Endothelial cell of umbilical vein (primary cell): ENCODE measurements around the gene NUP214. TPM values are rescaled to one million over a fixed set of nuclear protein-coding genes. Genes with fewer than 3 reads are reported as not detected.

Experiments
- BruUV-seq: library from RNA; stranded (reverse); fragments of 400-500 nt; replicated peaks from 2 replicates; lab custom pipeline; 2021; lab: Mats Ljungman, UMichigan
- CTCF ChIA-PET: fragments of 300-600, 350-600 bp; sonication (Branson Sonifier 250); formaldehyde crosslinking; loops from one replicate; lab custom pipeline; 2021; ENCODE audit warnings: antibody characterized with exemption, inconsistent platforms; lab: Charles Lee
- POLR2A ChIA-PET: fragments of 300-600, 350-600 bp; sonication (Branson Sonifier 250); formaldehyde crosslinking; loops from one replicate; lab custom pipeline; 2021; ENCODE audit warnings: antibody characterized with exemption, inconsistent platforms; lab: Charles Lee
- DNase-seq: peaks from one replicate; pipeline ENCODE4 v3.0.0-alpha.2; 2011; ENCODE audit warnings: low read depth, low spot score
- FAIRE-seq: peaks from 2 replicates; lab custom pipeline; 2011; peaks lifted over from hg19 to GRCh38; lab: Jason Lieb, UNC
- H2AFZ ChIP-seq: 2 replicates; pipeline ENCODE4 v1.6.0; 2012; ENCODE audit warnings: low read depth, low read length, control low read depth, inconsistent platforms
- H3K27ac ChIP-seq: 2 replicates; pipeline ENCODE4 v1.5.1; 2011; ENCODE audit warnings: low read depth, mild to moderate bottlenecking, control low read depth, low read length, moderate library complexity; ENCODE audit not compliant: insufficient read depth
- H3K27me3 ChIP-seq, 2 experiments: 2 replicates each; pipeline versions ENCODE4 v1.6.0 to v1.6.1; 2011; ENCODE audit warnings: low read length in 2 of 2, mixed read lengths in 1 of 2; ENCODE audit not compliant: control insufficient read depth in 2 of 2, insufficient read depth in 2 of 2
- H3K36me3 ChIP-seq, 2 experiments: 2 replicates in 1 of 2; 3 replicates in 1 of 2; pipeline ENCODE4 v1.5.1; 2011; ENCODE audit warnings: low read length in 2 of 2, mild to moderate bottlenecking in 1 of 2, moderate library complexity in 1 of 2; ENCODE audit not compliant: control insufficient read depth in 2 of 2, insufficient read depth in 2 of 2; ENCODE audit errors: extremely low read depth in 1 of 2
- H3K4me1 ChIP-seq: 3 replicates; pipeline ENCODE4 v1.5.1; 2011; ENCODE audit warnings: mild to moderate bottlenecking, low read length; ENCODE audit not compliant: control insufficient read depth, insufficient read depth; ENCODE audit errors: extremely low read depth
- H3K4me2 ChIP-seq: 2 replicates; pipeline ENCODE4 v1.6.1; 2011; ENCODE audit warnings: low read length, control low read depth, mixed read lengths; ENCODE audit not compliant: insufficient read depth
- H3K4me3 ChIP-seq, 3 experiments: fragments of 200-600 bp in 1 of 3; sonication (generic), shearing (Covaris generic) in 1 of 3; replicated peaks in 1 of 3; 2 replicates each; pipeline ENCODE4 v1.5.1; 2011 to 2016; ENCODE audit warnings: control low read depth in 3 of 3, low read length in 3 of 3, mild to moderate bottlenecking in 2 of 3, inconsistent platforms in 1 of 3, low read depth in 1 of 3, moderate library complexity in 1 of 3; ENCODE audit not compliant: insufficient read depth in 1 of 3
- H3K79me2 ChIP-seq: 2 replicates; pipeline ENCODE4 v1.6.0; 2012; ENCODE audit warnings: low read length, inconsistent platforms; ENCODE audit not compliant: control insufficient read depth, insufficient read depth
- H3K9ac ChIP-seq: replicated peaks from 2 replicates; pipeline ENCODE3; 2011; ENCODE audit warnings: low read length, control low read depth; ENCODE audit not compliant: insufficient read depth; ENCODE audit errors: extremely low read depth
- H3K9me1 ChIP-seq: replicated peaks from 3 replicates; pipeline ENCODE4 v1.6.0; 2011; ENCODE audit warnings: mild to moderate bottlenecking, low read length; ENCODE audit not compliant: control insufficient read depth, insufficient read depth; ENCODE audit errors: extremely low read depth
- H3K9me3 ChIP-seq: replicated peaks from 2 replicates; pipeline ENCODE4 v1.5.1; 2012; ENCODE audit warnings: low read length, inconsistent platforms; ENCODE audit not compliant: control insufficient read depth, insufficient read depth
- H4K20me1 ChIP-seq: replicated peaks from 2 replicates; pipeline ENCODE3; 2011; ENCODE audit warnings: mild to moderate bottlenecking, low read length; ENCODE audit not compliant: control insufficient read depth, insufficient read depth; ENCODE audit errors: extremely low read depth
- EZH2 ChIP-seq: IDR thresholded peaks from 2 replicates; pipeline ENCODE4 v1.6.1; 2012; ENCODE audit warnings: borderline replicate concordance, low read depth, mild to moderate bottlenecking, moderate library complexity, low read length, inconsistent platforms; ENCODE audit not compliant: severe bottlenecking
- FOS ChIP-seq: IDR thresholded peaks from 2 replicates; pipeline ENCODE4 v1.6.1; 2011; ENCODE audit warnings: mild to moderate bottlenecking, low read length, moderate library complexity, borderline replicate concordance; ENCODE audit not compliant: insufficient read depth
- GATA2 ChIP-seq: IDR thresholded peaks from 2 replicates; pipeline ENCODE4 v1.7.0; 2011; ENCODE audit warnings: low read depth, mild to moderate bottlenecking, moderate library complexity, mixed read lengths, low read length; ENCODE audit not compliant: insufficient read length, insufficient read depth
- JUN ChIP-seq: IDR thresholded peaks from 2 replicates; pipeline ENCODE4 v1.6.1; 2011; ENCODE audit warnings: borderline replicate concordance, low read depth; ENCODE audit not compliant: insufficient read length, insufficient read depth
- MYC ChIP-seq: IDR thresholded peaks from one replicate; pipeline ENCODE4 v1.6.1; 2011; ENCODE audit warnings: mild to moderate bottlenecking, low read depth, low read length
- POLR2A ChIP-seq: IDR thresholded peaks from 2 replicates; pipeline ENCODE4 v1.6.1; 2012; ENCODE audit warnings: low read depth, mild to moderate bottlenecking, control low read depth, low read length
- POLR2AphosphoS5 ChIP-seq: IDR thresholded peaks from 2 replicates; pipeline ENCODE4 v1.6.1; 2012; ENCODE audit warnings: low read depth, mild to moderate bottlenecking, control low read depth, low read length, moderate library complexity; ENCODE audit not compliant: insufficient read depth
- dilution Hi-C: fragments of 300-500 bp; cut with MboI; formaldehyde crosslinking; loops from one replicate; pipeline ENCODE4 v1.15.0; 2019; ENCODE audit warnings: low sequenced_read_pairs; ENCODE audit not compliant: extremely low pct_ligation_motif_present
- intact Hi-C: fragments of 100-400 bp; cut with micrococcal nuclease; formaldehyde crosslinking; loops from one replicate; pipeline ENCODE4 v1.10.0; 2022
- polyA plus RNA-seq, 4 experiments: library from polyadenylated mRNA; depleted of rRNA in 3 of 4; stranded (reverse) in 3 of 4; unstranded in 1 of 4; fragments of >200 nt; gene quantifications; 2 replicates each; pipeline versions ENCODE4 v1.2.1 to v1.2.3, GENCODE V29; 2011 to 2012; ENCODE audit warnings: missing spikeins in 1 of 4
- total RNA-seq: library from RNA; stranded (reverse); gene quantifications from 2 replicates; pipeline ENCODE4 v1.2.3, GENCODE V29; 2021
- TF ChIP-seq, protein P1 (sequence below): IDR thresholded peaks from 2 replicates; pipeline ENCODE4 v1.6.1; 2011; ENCODE audit not compliant: insufficient read depth, insufficient read length
- TF ChIP-seq, protein P2 (sequence below), 2 donors: IDR thresholded peaks; 1 replicate in 1 of 2; 2 replicates in 1 of 2; pipeline ENCODE4 v1.5.1; 2011; ENCODE audit warnings: low read length in 2 of 2, mild to moderate bottlenecking in 2 of 2, moderate library complexity in 2 of 2, control low read depth in 1 of 2, inconsistent platforms in 1 of 2, low read depth in 1 of 2; ENCODE audit not compliant: insufficient read depth in 1 of 2; ENCODE audit errors: extremely low read depth in 1 of 2

NUP214 gene
- total and polyA plus RNA-seq, 2 donors (not counting 3 experiments of a cell fraction or from before 2014, with no cell fraction given): 28.7 to 65.9 TPM

DNA sequence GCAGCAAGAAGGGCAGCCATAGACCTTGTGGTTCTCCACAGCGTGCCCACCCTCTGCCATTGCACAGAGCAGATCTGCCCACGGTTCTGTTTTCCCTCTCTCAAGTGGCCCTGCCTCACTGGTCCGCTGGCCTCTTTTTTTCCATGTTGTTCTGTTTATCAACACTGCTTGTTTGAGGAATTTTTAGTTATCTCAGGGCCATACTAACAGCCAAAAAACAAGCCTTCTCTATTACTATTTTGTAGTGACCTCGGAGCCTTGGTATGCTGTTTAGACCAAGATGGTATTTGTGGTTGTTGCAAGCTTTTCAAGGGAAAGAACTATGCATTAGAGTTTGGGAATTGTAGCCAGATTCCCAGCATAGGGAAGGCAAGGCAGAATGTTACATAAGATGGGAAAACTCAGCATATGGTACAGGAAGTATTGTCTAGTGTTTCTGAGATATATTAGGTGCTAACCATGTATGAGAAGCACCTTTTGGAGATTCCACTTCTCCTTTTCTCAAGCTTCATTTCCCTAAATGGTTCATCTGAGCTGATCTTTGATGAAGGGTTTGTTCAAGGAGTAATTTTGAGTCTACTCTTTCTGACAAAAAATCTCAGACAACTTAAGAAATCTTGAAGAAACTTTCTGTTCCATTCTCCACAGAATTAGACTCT, 54.3 kb downstream of the NUP214 start:
- ChIA-PET CTCF (interaction anchor here (0.6 to 9.3 kb wide), 8 partner anchors 12 to 157 kb away, joined by 3 to 280 read pairs (median 4); no protein-coding TSS in a partner anchor), POLR2A (no interaction called here)
- TF ChIP-seq POLR2AphosphoS5: no peak
- TF ChIP-seq JUN: no peak
- TF ChIP-seq, protein P1, sequence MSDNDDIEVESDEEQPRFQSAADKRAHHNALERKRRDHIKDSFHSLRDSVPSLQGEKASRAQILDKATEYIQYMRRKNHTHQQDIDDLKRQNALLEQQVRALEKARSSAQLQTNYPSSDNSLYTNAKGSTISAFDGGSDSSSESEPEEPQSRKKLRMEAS: no peak
- TF ChIP-seq POLR2A: no peak
- no peak for TF ChIP-seq GATA2
- no peak for TF ChIP-seq MYC
- TF ChIP-seq FOS: no peak
- TF ChIP-seq EZH2: no peak
- TF ChIP-seq, protein P2, sequence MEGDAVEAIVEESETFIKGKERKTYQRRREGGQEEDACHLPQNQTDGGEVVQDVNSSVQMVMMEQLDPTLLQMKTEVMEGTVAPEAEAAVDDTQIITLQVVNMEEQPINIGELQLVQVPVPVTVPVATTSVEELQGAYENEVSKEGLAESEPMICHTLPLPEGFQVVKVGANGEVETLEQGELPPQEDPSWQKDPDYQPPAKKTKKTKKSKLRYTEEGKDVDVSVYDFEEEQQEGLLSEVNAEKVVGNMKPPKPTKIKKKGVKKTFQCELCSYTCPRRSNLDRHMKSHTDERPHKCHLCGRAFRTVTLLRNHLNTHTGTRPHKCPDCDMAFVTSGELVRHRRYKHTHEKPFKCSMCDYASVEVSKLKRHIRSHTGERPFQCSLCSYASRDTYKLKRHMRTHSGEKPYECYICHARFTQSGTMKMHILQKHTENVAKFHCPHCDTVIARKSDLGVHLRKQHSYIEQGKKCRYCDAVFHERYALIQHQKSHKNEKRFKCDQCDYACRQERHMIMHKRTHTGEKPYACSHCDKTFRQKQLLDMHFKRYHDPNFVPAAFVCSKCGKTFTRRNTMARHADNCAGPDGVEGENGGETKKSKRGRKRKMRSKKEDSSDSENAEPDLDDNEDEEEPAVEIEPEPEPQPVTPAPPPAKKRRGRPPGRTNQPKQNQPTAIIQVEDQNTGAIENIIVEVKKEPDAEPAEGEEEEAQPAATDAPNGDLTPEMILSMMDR (IDR thresholded peaks at IDR 0.05; ENCODE audit: extremely low read depth in 1 of 2, insufficient read depth in 1 of 2, low read depth in 1 of 2, low read length in 2 of 2): no peak
- Histone ChIP-seq H3K36me3 (peaks cover 9 to 18% of the 10 kb centered on the region in 2 experiments), H3K4me3 (no peak overlapping the region), H3K79me2 (no peaks in the 10 kb centered on the region), H2AFZ (no peak overlapping the region), H3K27me3 (no peaks in the 10 kb centered on the region), H3K4me1 (no peaks in the 10 kb centered on the region), H3K9me3 (no peaks in the 10 kb centered on the region), H4K20me1 (no peaks in the 10 kb centered on the region), H3K9ac (no peak overlapping the region), H3K27ac (no peak overlapping the region), H3K4me2 (no peak overlapping the region), H3K9me1 (no peaks in the 10 kb centered on the region)
- FAIRE-seq: no peak
- DNase-seq: peak; percentile 6
- dilution Hi-C loops: no loop called here
- intact Hi-C loops: no loop called here
- no TSS peak for BruUV-seq
